Trophoblast cell (in vitro differentiated cells and primary cell): ENCODE results near the gene FLNC.

ENCODE experiments used
- DNase-seq, 2 donors: peaks; one replicate each; pipeline ENCODE4 v3.0.0-alpha.2; 2016
- H2AFZ ChIP-seq: 2 replicates; pipeline ENCODE4 v1.6.1; 2013; ENCODE audit warnings: low read length, moderate library complexity, mild to moderate bottlenecking; ENCODE audit not compliant: insufficient read depth, poor library complexity
- H2AK5ac ChIP-seq: 2 replicates; pipeline ENCODE4 v1.6.1; 2013; ENCODE audit warnings: mild to moderate bottlenecking, low read length
- H2BK120ac ChIP-seq: 2 replicates; pipeline ENCODE4 v1.6.1; 2013; ENCODE audit warnings: low read length, mild to moderate bottlenecking, moderate library complexity; ENCODE audit not compliant: insufficient read depth, poor library complexity
- H2BK12ac ChIP-seq: 2 replicates; pipeline ENCODE4 v1.6.1; 2013; ENCODE audit warnings: mild to moderate bottlenecking, low read length, moderate library complexity
- H2BK5ac ChIP-seq: 2 replicates; pipeline ENCODE4 v1.6.1; 2013; ENCODE audit warnings: low read length, low read depth, moderate library complexity, mild to moderate bottlenecking; ENCODE audit not compliant: poor library complexity
- H3K14ac ChIP-seq: 2 replicates; pipeline ENCODE4 v1.6.1; 2013; ENCODE audit warnings: mild to moderate bottlenecking, low read length
- H3K18ac ChIP-seq: 2 replicates; pipeline ENCODE4 v1.6.1; 2013; ENCODE audit warnings: mild to moderate bottlenecking, low read length
- H3K23ac ChIP-seq: 2 replicates; pipeline ENCODE4 v1.6.1; 2013; ENCODE audit warnings: low read length
- H3K27ac ChIP-seq: 2 replicates; pipeline ENCODE4 v1.5.1; 2013; ENCODE audit warnings: low read depth, mild to moderate bottlenecking, inconsistent platforms, low read length, moderate library complexity
- H3K27me3 ChIP-seq: 2 replicates; pipeline ENCODE4 v1.6.1; 2013; ENCODE audit warnings: inconsistent platforms, mild to moderate bottlenecking, low read length, moderate library complexity; ENCODE audit not compliant: insufficient read depth
- H3K36me3 ChIP-seq, 2 experiments: 1 replicate in 1 of 2; 2 replicates in 1 of 2; pipeline ENCODE4 v1.6.1; 2013; ENCODE audit warnings: low read length in 2 of 2, mild to moderate bottlenecking in 2 of 2, moderate library complexity in 1 of 2; ENCODE audit not compliant: insufficient read depth in 2 of 2, control insufficient read depth in 1 of 2
- H3K4ac ChIP-seq: 2 replicates; pipeline ENCODE4 v1.6.1; 2013; ENCODE audit warnings: low read depth, mild to moderate bottlenecking, low read length, moderate library complexity
- H3K4me1 ChIP-seq, 2 experiments: 1 replicate in 1 of 2; 2 replicates in 1 of 2; pipeline ENCODE4 v1.6.1; 2013; ENCODE audit warnings: low read length in 2 of 2, mild to moderate bottlenecking in 2 of 2, moderate library complexity in 1 of 2; ENCODE audit not compliant: insufficient read depth in 2 of 2, control insufficient read depth in 1 of 2
- H3K4me2 ChIP-seq: 2 replicates; pipeline ENCODE4 v1.6.1; 2013; ENCODE audit warnings: inconsistent platforms, mild to moderate bottlenecking, low read length, moderate library complexity
- H3K4me3 ChIP-seq: 2 replicates; pipeline ENCODE4 v1.5.1; 2013; ENCODE audit warnings: mild to moderate bottlenecking, low read depth, low read length, inconsistent platforms
- H3K79me1 ChIP-seq: one replicate; pipeline ENCODE4 v1.6.1; 2013; ENCODE audit warnings: low read length
- H3K79me2 ChIP-seq: 2 replicates; pipeline ENCODE4 v1.6.1; 2013; ENCODE audit warnings: low read length, mild to moderate bottlenecking; ENCODE audit not compliant: control insufficient read depth, insufficient read depth, poor library complexity
- H3K9ac ChIP-seq: 2 replicates; pipeline ENCODE4 v1.6.1; 2013; ENCODE audit warnings: mild to moderate bottlenecking, low read length
- H3K9me3 ChIP-seq: 2 replicates; pipeline ENCODE4 v1.6.1; 2013; ENCODE audit warnings: low read depth, mild to moderate bottlenecking, control low read depth, inconsistent platforms, low read length; ENCODE audit not compliant: insufficient read depth
- H4K12ac ChIP-seq: 2 replicates; pipeline ENCODE4 v1.6.1; 2013; ENCODE audit warnings: low read depth, mild to moderate bottlenecking, low read length, moderate library complexity
- H4K8ac ChIP-seq: 2 replicates; pipeline ENCODE4 v1.6.1; 2013; ENCODE audit warnings: low read depth, mild to moderate bottlenecking, low read length, moderate library complexity
- H4K91ac ChIP-seq: one replicate; pipeline ENCODE4 v1.6.1; 2013; ENCODE audit warnings: low read depth, mild to moderate bottlenecking, low read length, moderate library complexity
- WGBS: extraction: QIAGEN DNeasy Blood & Tissue Kit; methylation state at CpG from one replicate; pipeline ENCODE4 v1.1.7; 2013; ENCODE audit warnings: missing lambda C conversion rate; ENCODE audit not compliant: insufficient read length, insufficient coverage; ENCODE audit errors: extremely low coverage; 5-methylcytosine and 5-hydroxymethylcytosine counted together

The FLNC gene

DNA sequence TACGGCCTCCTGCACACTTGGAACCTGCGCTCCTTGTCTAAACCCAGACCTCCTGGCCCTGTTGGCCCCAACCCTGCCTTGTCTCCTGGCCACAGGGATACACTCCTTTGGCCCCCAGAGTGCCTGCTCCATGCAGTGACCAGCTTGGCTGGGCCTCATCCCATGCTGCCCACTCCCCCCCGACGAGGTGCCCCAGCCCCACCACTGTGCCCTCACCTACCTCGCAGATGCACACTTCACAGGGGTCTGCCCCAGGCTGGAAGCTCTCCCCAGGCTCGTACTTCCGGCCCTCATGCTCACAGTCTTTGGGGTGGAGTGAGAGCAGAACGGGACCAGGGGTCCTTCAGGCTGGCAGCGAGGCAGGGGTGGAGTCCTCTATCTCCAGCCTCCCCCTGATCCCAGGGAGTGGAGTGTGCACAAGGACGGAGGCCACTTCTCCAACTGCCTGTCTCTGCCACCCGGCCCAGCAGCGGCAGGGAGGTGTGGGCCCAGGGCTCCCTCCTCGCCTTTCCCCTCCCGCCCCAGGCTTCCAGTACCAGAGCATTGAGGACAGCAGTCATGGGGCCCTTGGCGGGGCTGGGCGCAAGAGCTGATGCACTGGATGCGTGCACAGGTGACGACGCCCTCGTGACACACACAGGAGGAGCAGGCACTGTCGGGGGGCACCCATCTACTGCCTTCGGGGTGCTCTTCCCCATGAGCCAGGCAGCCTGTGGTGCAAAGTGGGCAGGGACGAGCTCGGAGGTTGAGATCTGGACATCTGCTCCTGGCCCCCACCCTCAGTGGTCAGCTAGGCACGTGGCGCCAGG lies 54.6 kb downstream of the FLNC start:
- Histone ChIP-seq H3K14ac (no peak overlapping the region), H3K18ac (no peak overlapping the region), H3K9ac (no peak overlapping the region), H3K79me1 (no peaks in the 10 kb centered on the region), H3K79me2 (no peaks in the 10 kb centered on the region), H2BK120ac (no peak overlapping the region), H3K9me3 (peaks cover 12% of the 10 kb centered on the region), H4K91ac (no peak overlapping the region), H3K36me3 (no peaks in the 10 kb centered on the region), H3K27ac (no peak overlapping the region), H3K27me3 (no peaks in the 10 kb centered on the region), H2BK12ac (no peak overlapping the region), H2BK5ac (no peak overlapping the region), H3K4me2 (no peak overlapping the region), H4K12ac (no peak overlapping the region), H3K4me3 (no peak overlapping the region), H2AFZ (no peak overlapping the region), H3K4ac (no peak overlapping the region), H4K8ac (no peak overlapping the region), H2AK5ac (no peak overlapping the region), H3K4me1 (peaks cover 6 to 9% of the 10 kb centered on the region in 2 experiments), H3K23ac (no peak overlapping the region)
- no peak for DNase-seq
- no CpG with 5 or more reads among the region's 26 CpGs for WGBS

DNA sequence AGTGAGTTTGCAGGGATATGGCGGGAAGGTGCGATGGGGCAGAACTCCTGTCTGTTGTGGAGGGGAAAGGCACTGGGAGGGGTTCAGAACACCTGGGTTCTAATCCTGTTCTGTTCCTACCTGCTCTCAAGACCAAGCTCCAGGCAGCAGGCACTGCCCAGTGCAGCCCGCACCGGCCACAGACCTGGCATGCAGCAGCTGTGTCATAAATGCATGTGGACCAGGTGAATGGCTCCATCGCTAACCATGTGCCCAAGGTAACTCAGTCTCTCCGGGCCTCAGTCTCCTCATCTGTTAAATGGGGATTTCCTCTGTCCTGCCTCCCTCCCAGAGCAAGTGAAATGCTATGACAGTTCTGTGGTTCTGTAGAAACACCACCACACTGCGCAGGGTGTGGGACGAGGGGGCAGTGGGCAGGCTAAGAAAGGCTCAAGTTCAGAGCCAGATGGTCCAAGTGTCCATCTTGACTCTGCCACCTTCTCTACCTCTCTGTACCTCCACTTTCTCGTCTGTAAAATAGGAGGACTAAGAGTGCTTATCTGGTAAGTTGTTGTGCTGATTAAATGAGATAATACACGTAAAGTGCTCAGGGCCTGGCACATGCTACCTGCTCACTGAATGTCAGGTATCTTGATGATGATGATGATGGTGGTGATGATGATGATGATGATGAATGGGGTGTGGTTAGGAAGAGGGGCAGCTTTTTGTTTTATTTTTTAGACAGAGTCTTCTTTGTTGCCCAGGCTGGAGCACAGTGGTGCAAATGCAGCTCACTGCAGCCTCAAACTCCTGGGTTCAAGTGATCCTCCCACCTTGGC lies 55.4 kb downstream of the FLNC start:
- Histone ChIP-seq H2BK12ac (no peak overlapping the region), H2AK5ac (no peak overlapping the region), H3K27ac (no peak overlapping the region), H3K14ac (no peak overlapping the region), H2BK120ac (no peak overlapping the region), H3K4me3 (no peak overlapping the region), H3K27me3 (peaks cover 2% of the 10 kb centered on the region), H3K36me3 (no peaks in the 10 kb centered on the region), H3K79me2 (no peaks in the 10 kb centered on the region), H3K4me1 (peaks cover 6 to 9% of the 10 kb centered on the region in 2 experiments), H3K4me2 (no peak overlapping the region), H3K18ac (no peak overlapping the region), H3K9me3 (peaks cover 14% of the 10 kb centered on the region), H2AFZ (no peak overlapping the region), H3K79me1 (no peaks in the 10 kb centered on the region), H2BK5ac (no peak overlapping the region), H4K12ac (no peak overlapping the region), H3K4ac (no peak overlapping the region), H4K8ac (no peak overlapping the region), H3K9ac (no peak overlapping the region), H3K23ac (no peak overlapping the region), H4K91ac (no peak overlapping the region)
- DNase-seq = no peak
- WGBS = no CpG with 5 or more reads among the region's 10 CpGs

- Histone ChIP-seq H3K9me3 (peaks cover 19% of the 10 kb centered on the region), H4K91ac (no peak overlapping the region)
These were observed 56.4 kb downstream of the FLNC start for GRCh38 chr7:128886391-128887168.

More at GRCh38 chr7:128886391-128887168, 56.4 kb downstream of the FLNC start:
- Histone ChIP-seq H4K8ac (no peak overlapping the region), H3K14ac (no peak overlapping the region), H3K9ac (no peak overlapping the region), H3K36me3 (no peaks in the 10 kb centered on the region), H2BK120ac (no peak overlapping the region), H3K23ac (no peak overlapping the region), H2BK12ac (no peak overlapping the region), H3K4me1 (peaks cover 10 to 14% of the 10 kb centered on the region in 2 experiments), H3K27me3 (peaks cover 10% of the 10 kb centered on the region), H3K18ac (no peak overlapping the region), H3K4me3 (no peak overlapping the region), H2BK5ac (no peak overlapping the region), H3K79me1 (no peaks in the 10 kb centered on the region), H3K79me2 (no peaks in the 10 kb centered on the region), H4K12ac (no peak overlapping the region), H3K4ac (no peak overlapping the region), H2AFZ (no peak overlapping the region), H3K27ac (no peak overlapping the region), H3K4me2 (no peak overlapping the region), H2AK5ac (no peak overlapping the region)
- DNase-seq = no peak
- WGBS = no CpG with 5 or more reads among the region's 14 CpGs
